Body of pancreas (tissue), 4 donors: ENCODE measurements around the gene FBXO9. TPM values are rescaled to one million over a fixed set of nuclear protein-coding genes. Genes with fewer than 3 reads are reported as not detected.

Experiments
- ATAC-seq: fragments of 150-250 bp; one replicate; pipeline ENCODE4 v1.9.1; 2016
- DNase-seq, 4 donors: peaks; one replicate each; pipeline ENCODE4 v3.0.0-alpha.2; 2019
- H3K27ac ChIP-seq, 4 donors: fragments of 200-600 bp; sonication (generic); 1 replicate in 3 of 4; 2 replicates in 1 of 4; pipeline versions ENCODE4 v1.5.1 to v1.6.1; 2016 to 2019; ENCODE audit warnings: mild to moderate bottlenecking in 1 of 4, mixed read lengths in 1 of 4, moderate library complexity in 1 of 4
- H3K27me3 ChIP-seq, 2 donors: fragments of 200-600 bp; sonication (generic); one replicate each; pipeline ENCODE4 v1.6.0; 2016; ENCODE audit warnings: mild to moderate bottlenecking in 1 of 2
- H3K36me3 ChIP-seq, 2 donors: fragments of 200-600 bp; sonication (generic); replicated peaks in 1 of 2; 2 replicates each; pipeline ENCODE4 v1.5.1; 2016; ENCODE audit warnings: low read depth in 2 of 2; ENCODE audit not compliant: insufficient read depth in 1 of 2
- H3K4me1 ChIP-seq: fragments of 200-600 bp; sonication (generic); one replicate; pipeline ENCODE4 v1.6.0; 2016
- H3K4me3 ChIP-seq, 2 donors: fragments of 200-600 bp; sonication (generic); 1 replicate in 1 of 2; 2 replicates in 1 of 2; pipeline ENCODE4 v1.5.1; 2016 to 2019
- H3K9me3 ChIP-seq, 3 donors: fragments of 200-600 bp; sonication (generic); 1 replicate in 2 of 3; 2 replicates in 1 of 3; pipeline ENCODE4 v1.5.1; 2016
- POLR2A ChIP-seq, 3 donors: fragments of 450-650 bp; IDR thresholded peaks; one replicate each; pipeline ENCODE4 v1.6.1; 2016; ENCODE audit warnings: antibody characterized with exemption in 3 of 3, mild to moderate bottlenecking in 2 of 3
- WGBS, 2 donors: methylation state at CpG; one replicate each; pipeline ENCODE4 v1.1.5; 2017; 5-methylcytosine and 5-hydroxymethylcytosine counted together
- intact Hi-C: fragments of 100-400 bp; cut with DNase I; formaldehyde crosslinking; loops from one replicate; pipeline ENCODE4 v1.15.1; 2023
- total RNA-seq, 2 donors: library from RNA; depleted of rRNA; stranded (reverse); fragments of >200 nt; gene quantifications; one replicate each; pipeline ENCODE4 v1.1.0, GENCODE V29; 2016
- TF ChIP-seq, protein P1 (sequence below), 7 experiments: fragments of 450-650 bp in 4 of 7; fragments of 200-600 bp in 3 of 7; sonication (generic) in 3 of 7; IDR thresholded peaks; one replicate each; pipeline ENCODE4 v1.5.1; 2016 to 2019; ENCODE audit warnings: antibody characterized with exemption in 7 of 7

FBXO9 gene
- total RNA-seq, 2 donors from 2014 or later = 53.7 to 69.0 TPM

DNA sequence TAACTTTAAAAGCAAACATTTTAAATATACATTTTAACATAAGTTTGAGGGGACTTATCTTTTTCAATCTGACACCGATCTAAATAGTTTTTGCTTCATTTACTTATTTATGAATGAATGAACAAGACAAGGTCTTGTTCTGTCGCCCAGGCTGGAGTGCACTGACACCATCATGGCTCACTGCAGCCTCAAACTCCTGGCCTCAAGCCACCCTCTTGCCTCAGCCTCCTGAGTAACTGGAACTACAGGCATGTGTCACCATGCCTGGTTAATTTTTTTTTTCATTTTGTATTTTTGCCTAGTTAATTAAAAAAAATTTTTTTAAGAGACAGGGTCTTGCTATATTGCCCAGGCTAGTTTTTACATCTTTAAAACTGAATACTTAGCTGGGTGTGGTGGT lies 25.4 kb downstream of the FBXO9 start:
- H3K4me1 ChIP-seq = no peaks in the 10 kb centered on the region
- TF ChIP-seq, protein P1, sequence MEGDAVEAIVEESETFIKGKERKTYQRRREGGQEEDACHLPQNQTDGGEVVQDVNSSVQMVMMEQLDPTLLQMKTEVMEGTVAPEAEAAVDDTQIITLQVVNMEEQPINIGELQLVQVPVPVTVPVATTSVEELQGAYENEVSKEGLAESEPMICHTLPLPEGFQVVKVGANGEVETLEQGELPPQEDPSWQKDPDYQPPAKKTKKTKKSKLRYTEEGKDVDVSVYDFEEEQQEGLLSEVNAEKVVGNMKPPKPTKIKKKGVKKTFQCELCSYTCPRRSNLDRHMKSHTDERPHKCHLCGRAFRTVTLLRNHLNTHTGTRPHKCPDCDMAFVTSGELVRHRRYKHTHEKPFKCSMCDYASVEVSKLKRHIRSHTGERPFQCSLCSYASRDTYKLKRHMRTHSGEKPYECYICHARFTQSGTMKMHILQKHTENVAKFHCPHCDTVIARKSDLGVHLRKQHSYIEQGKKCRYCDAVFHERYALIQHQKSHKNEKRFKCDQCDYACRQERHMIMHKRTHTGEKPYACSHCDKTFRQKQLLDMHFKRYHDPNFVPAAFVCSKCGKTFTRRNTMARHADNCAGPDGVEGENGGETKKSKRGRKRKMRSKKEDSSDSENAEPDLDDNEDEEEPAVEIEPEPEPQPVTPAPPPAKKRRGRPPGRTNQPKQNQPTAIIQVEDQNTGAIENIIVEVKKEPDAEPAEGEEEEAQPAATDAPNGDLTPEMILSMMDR (IDR thresholded peaks at IDR 0.05) = no peak
- TF ChIP-seq POLR2A (IDR thresholded peaks at IDR 0.05) = no peak
- DNase-seq = no peak
- H3K36me3 ChIP-seq = peaks cover 8 to 27% of the 10 kb centered on the region in 2 donors
- 74 to 84% methylated on average over 2 of the region's 2 CpGs for WGBS, 2 donors
- no peak for ATAC-seq
- H3K27me3 ChIP-seq = no peaks in the 10 kb centered on the region
- intact Hi-C loops = no loop called here
- H3K4me3 ChIP-seq = no peak overlapping the region
- H3K27ac ChIP-seq = no peak overlapping the region
- no peaks in the 10 kb centered on the region for H3K9me3 ChIP-seq

DNA sequence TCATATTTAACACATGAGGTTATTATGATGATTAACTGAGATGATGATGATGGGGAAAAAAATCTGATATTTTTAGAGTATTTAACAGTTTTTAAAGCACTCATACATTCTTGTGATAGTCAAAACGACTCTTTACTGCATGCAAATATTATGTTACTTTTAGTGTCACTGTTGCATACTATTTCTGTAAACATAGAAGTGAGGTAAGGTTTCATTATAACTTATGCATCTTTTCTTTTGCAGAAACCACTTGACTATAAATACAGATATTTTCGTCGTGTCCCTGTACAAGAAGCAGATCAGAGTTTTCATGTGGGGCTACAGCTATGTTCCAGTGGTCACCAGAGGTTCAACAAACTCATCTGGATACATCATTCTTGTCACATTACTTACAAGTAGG lies 30.1 kb downstream of the FBXO9 start:
- DNase-seq = no peak
- peaks cover 22 to 45% of the 10 kb centered on the region in 2 donors for H3K36me3 ChIP-seq
- WGBS, 2 donors = 86 to 87% methylated on average over 3 of the region's 3 CpGs
- no peak overlapping the region for H3K27ac ChIP-seq
- no peaks in the 10 kb centered on the region for H3K9me3 ChIP-seq
- H3K4me3 ChIP-seq = no peak overlapping the region
- ATAC-seq = no peak
- intact Hi-C loops = no loop called here
- no peaks in the 10 kb centered on the region for H3K27me3 ChIP-seq
- H3K4me1 ChIP-seq = no peaks in the 10 kb centered on the region
- TF ChIP-seq, protein P1 (IDR thresholded peaks at IDR 0.05) = no peak
- TF ChIP-seq POLR2A (IDR thresholded peaks at IDR 0.05) = no peak

DNA sequence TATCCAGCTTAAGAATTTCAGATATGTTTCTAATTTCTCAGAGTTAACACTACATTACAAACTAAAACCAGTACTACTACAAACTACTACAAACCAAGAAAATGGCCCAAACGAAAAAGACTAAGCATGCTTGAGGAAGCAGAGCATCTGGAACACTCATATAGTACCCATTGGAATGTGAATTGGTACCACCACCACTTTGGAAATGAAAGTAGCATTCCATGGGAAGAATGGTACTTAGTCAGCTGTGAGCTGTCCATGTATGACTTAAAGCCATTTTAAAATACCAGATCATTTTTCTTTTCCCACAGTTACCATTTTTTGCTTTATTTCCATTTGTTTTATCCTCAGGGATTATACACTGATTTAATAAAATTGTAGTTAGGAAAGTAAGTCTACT lies 30.5 kb downstream of the FBXO9 start:
- intact Hi-C loops = no loop called here
- ATAC-seq = no peak

DNA sequence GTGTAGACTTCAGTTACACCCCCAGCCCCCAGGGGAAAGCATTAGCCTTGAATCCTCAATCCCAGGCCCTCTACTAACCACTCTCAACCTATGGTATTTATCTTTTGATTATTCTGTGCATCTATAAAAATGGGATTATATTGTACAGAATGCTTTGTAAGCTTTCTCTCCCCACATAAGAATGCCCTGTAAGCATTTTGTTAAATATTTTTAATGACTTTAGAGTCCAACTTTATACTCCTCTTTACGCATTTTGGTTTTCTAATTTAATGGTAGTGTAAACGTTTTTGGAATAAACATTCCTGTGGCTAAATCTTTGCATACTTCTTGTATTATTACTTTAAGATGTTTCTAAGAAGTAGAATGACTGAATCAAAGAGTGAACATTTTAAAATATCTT lies 35.4 kb downstream of the FBXO9 start:
- ATAC-seq = no peak
- Histone ChIP-seq H3K27me3 (no peaks in the 10 kb centered on the region), H3K36me3 (peaks cover 14 to 33% of the 10 kb centered on the region in 2 donors)

More for the DNA sequence above, 30.5 kb downstream of the FBXO9 start:
- no peak for TF ChIP-seq POLR2A (IDR thresholded peaks at IDR 0.05)
- TF ChIP-seq, protein P1 (IDR thresholded peaks at IDR 0.05) = no peak
- WGBS, 2 donors = 45 to 64% methylated on average over 1 of the region's 1 CpG
- no peaks in the 10 kb centered on the region for H3K27me3 ChIP-seq
- H3K4me3 ChIP-seq = no peak overlapping the region
- H3K27ac ChIP-seq = no peak overlapping the region
- H3K36me3 ChIP-seq = peaks cover 22 to 45% of the 10 kb centered on the region in 2 donors
- no peaks in the 10 kb centered on the region for H3K4me1 ChIP-seq
- H3K9me3 ChIP-seq = no peaks in the 10 kb centered on the region
- no peak for DNase-seq

DNA sequence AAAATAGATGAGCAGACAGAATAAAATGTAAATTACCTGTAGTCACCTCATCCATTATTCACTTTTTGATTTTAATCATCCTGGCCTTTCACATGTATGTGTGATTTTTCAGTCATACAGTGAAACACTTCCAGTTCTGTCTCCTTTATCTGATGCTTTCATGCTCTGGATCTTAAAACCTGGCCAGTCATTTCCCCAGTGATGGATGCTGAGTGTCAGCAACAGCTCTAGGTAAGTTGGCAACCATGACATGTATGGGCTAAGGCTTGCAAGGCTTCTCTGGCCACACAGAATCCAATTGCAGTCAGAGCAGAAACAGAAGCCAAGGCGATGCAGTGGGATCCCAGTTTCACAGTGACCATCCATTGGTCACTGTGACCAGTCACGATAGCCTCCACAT lies 35.8 kb downstream of the FBXO9 start:
- Histone ChIP-seq H3K36me3 (peaks cover 10 to 29% of the 10 kb centered on the region in 2 donors), H3K4me3 (no peak overlapping the region), H3K9me3 (no peaks in the 10 kb centered on the region), H3K27ac (no peak overlapping the region), H3K4me1 (no peaks in the 10 kb centered on the region), H3K27me3 (no peaks in the 10 kb centered on the region)
- TF ChIP-seq, protein P1 (IDR thresholded peaks at IDR 0.05) = no peak
- WGBS, 2 donors = 94 to 97% methylated on average over 2 of the region's 2 CpGs
- intact Hi-C loops = no loop called here
- no peak for DNase-seq
- ATAC-seq = no peak

More for the DNA sequence above, 35.4 kb downstream of the FBXO9 start:
- Histone ChIP-seq H3K4me3 (no peak overlapping the region), H3K27ac (no peak overlapping the region), H3K9me3 (no peaks in the 10 kb centered on the region), H3K4me1 (no peaks in the 10 kb centered on the region)
- TF ChIP-seq, protein P1 (IDR thresholded peaks at IDR 0.05) = no peak
- no peak for TF ChIP-seq POLR2A (IDR thresholded peaks at IDR 0.05)
- WGBS, 2 donors = 21 to 24% methylated on average over 2 of the region's 2 CpGs
- intact Hi-C loops = no loop called here
- DNase-seq = no peak
